Thyroid gland (tissue), 4 donors: ENCODE data around the gene TANGO2. TPM values are rescaled to one million over a fixed set of nuclear protein-coding genes. Genes with fewer than 3 reads are reported as not detected.

Experiments used
- DNase-seq, 2 donors: peaks; one replicate each; pipeline ENCODE4 v3.0.0-alpha.2; 2019
- H3K27ac ChIP-seq, 3 donors: fragments of 200-600 bp; sonication (generic); 1 replicate in 2 of 3; 2 replicates in 1 of 3; pipeline ENCODE4 v1.5.1; 2016 to 2019; ENCODE audit warnings: mild to moderate bottlenecking in 1 of 3, moderate library complexity in 1 of 3
- H3K27me3 ChIP-seq: fragments of 200-600 bp; sonication (generic); one replicate; pipeline ENCODE4 v1.5.1; 2019
- H3K36me3 ChIP-seq, 2 donors: fragments of 200-600 bp; sonication (generic); one replicate each; pipeline ENCODE4 v1.5.1; 2016 to 2019
- H3K4me1 ChIP-seq, 2 donors: fragments of 200-600 bp; sonication (generic); one replicate each; pipeline ENCODE4 v1.5.1; 2017 to 2019
- H3K4me3 ChIP-seq, 3 donors: fragments of 200-600 bp; sonication (generic); replicated peaks in 1 of 3; 1 replicate in 2 of 3; 2 replicates in 1 of 3; pipeline ENCODE4 v1.5.1; 2016; ENCODE audit warnings: mild to moderate bottlenecking in 1 of 3
- H3K9me3 ChIP-seq: fragments of 200-600 bp; sonication (generic); one replicate; pipeline ENCODE4 v1.5.1; 2017
- CTCF ChIP-seq, 6 experiments: fragments of 200-600 bp in 3 of 6; fragments of 450-650 bp in 3 of 6; sonication (generic) in 3 of 6; IDR thresholded peaks; one replicate each; pipeline ENCODE4 v1.5.1; 2016 to 2019; ENCODE audit warnings: antibody characterized with exemption in 6 of 6, mild to moderate bottlenecking in 2 of 6, inconsistent platforms in 1 of 6, moderate library complexity in 1 of 6
- POLR2A ChIP-seq, 2 donors: fragments of 450-650 bp; IDR thresholded peaks; one replicate each; pipeline ENCODE4 v1.6.1; 2017; ENCODE audit warnings: antibody characterized with exemption in 2 of 2, mild to moderate bottlenecking in 2 of 2, moderate library complexity in 1 of 2
- WGBS, 2 donors: methylation state at CpG; one replicate each; pipeline ENCODE4 v1.1.5; 2017; 5-methylcytosine and 5-hydroxymethylcytosine counted together
- intact Hi-C: fragments of 100-400 bp; cut with DNase I; formaldehyde crosslinking; loops from one replicate; pipeline ENCODE4 v1.15.1; 2023
- total RNA-seq, 4 donors: library from RNA; depleted of rRNA; stranded (reverse); fragments of >200 nt; gene quantifications; one replicate each; pipeline ENCODE4 v1.2.3, GENCODE V29; 2016

The TANGO2 gene
- total RNA-seq, 4 donors from 2014 or later: 50.3 to 82.7 (median 65.2) TPM

- Histone ChIP-seq H3K4me3 (no peak overlapping the region), H3K9me3 (no peaks in the 10 kb centered on the region), H3K27me3 (no peaks in the 10 kb centered on the region), H3K27ac (no peak overlapping the region), H3K36me3 (peaks cover 34 to 42% of the 10 kb centered on the region in 2 donors), H3K4me1 (no peaks in the 10 kb centered on the region)
- intact Hi-C loops: no loop called here
- 81 to 96% methylated on average over 6 to 11 of the region's 11 CpGs for WGBS, 2 donors
- no peak for TF ChIP-seq CTCF (IDR thresholded peaks at IDR 0.05)
- no peak for TF ChIP-seq POLR2A (IDR thresholded peaks at IDR 0.05)
- DNase-seq: peak in 1 of 2 donors; percentile 8
These were observed 40.6 kb downstream of the TANGO2 start for GRCh38 chr22:20061481-20061861.

DNA sequence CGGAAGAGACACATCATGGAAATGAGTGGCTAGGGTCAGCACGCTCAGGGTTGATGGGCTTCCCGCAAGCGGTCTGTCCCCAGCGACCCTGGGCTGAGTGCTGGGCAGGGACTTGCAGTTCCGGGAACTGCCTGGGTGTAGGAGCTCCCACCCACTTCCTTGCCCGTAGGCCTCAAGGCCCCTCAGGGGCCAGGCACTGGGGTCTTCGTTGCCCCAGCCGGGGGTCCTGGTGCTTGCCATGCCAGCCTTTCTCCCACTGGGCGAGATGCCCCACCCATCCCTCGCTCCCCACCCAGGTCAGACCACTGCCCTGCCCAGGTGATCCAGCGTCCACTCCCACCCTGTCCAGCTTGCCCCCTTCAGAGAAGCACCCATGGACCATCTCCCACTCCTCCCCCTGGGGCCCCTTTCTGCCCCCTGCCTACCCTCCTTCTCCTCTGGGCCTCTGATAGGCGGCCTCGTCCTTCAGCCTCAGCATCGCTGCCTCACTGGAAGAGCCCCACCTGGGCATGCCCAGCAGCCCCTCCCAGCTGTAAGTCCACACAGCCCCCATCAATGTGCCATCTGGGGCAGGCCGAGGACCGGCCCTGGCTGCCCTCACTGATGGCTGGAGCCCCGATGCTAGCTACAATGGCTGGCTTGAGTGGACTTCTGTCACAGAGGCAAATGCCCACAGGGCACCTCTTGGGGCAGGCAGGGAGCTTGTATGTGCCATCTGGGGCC is 41.3 kb downstream of the TANGO2 start:
- no peak overlapping the region for H3K4me3 ChIP-seq
- H3K4me1 ChIP-seq: no peaks in the 10 kb centered on the region
- no peaks in the 10 kb centered on the region for H3K27me3 ChIP-seq
- no peak for DNase-seq
- peaks cover 29 to 34% of the 10 kb centered on the region in 2 donors for H3K36me3 ChIP-seq
- H3K27ac ChIP-seq: no peak overlapping the region
- WGBS, 2 donors: 94 to 97% methylated on average over 8 to 17 of the region's 18 CpGs
- H3K9me3 ChIP-seq: no peaks in the 10 kb centered on the region
- no peak for TF ChIP-seq POLR2A (IDR thresholded peaks at IDR 0.05)
- TF ChIP-seq CTCF (IDR thresholded peaks at IDR 0.05): no peak
- intact Hi-C loops: no loop called here

- Histone ChIP-seq H3K27ac (no peak overlapping the region), H3K9me3 (no peaks in the 10 kb centered on the region), H3K36me3 (peaks cover 28 to 34% of the 10 kb centered on the region in 2 donors), H3K4me1 (no peaks in the 10 kb centered on the region), H3K27me3 (no peaks in the 10 kb centered on the region), H3K4me3 (no peak overlapping the region)
- TF ChIP-seq POLR2A (IDR thresholded peaks at IDR 0.05): no peak
- no peak for TF ChIP-seq CTCF (IDR thresholded peaks at IDR 0.05)
- intact Hi-C loops: no loop called here
- DNase-seq: no peak
- 83 to 87% methylated on average over 11 of the region's 11 CpGs for WGBS, 2 donors
These were observed 41.8 kb downstream of the TANGO2 start for GRCh38 chr22:20062766-20063083.

DNA sequence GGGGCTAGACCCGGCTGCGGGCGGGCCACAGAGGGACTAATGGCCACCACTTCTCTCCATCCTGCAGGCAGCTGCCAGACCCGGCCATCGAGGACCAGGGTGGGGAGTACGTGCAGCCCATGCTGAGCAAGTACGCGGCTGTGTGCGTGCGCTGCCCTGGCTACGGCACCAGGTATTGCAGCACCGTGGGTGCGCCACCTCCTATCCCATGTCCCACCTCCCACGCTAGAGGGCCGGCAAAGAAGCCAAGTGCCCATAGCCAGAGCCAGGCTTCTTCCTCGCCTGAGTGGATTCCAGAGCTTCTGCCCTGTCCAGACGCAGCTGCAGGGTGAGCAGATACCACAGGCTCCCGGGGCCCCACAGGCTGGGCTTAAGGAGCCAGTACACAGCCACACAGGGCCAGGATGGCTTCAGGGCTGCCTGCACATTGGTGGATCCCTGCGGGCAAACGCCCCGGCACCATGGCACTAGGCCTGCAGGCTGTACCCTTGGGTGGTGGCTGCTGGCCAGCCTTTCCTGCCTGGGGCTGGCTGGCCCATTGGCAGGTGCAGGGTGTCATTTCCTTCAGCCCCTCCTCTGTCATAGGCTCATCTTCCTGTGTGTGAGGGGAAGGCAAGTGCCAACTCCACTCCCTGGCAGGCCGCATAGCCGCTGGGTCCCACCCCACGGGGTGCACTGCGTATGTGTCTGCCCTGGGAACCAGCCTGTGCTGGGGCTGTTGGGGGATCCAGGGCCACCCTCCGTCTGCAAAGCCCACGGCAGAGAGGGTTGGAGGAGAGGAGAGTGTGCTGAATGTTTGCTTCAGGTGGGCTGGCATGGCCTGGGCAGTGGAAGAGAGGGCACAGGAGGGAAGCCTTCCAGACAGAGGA is 42.6 kb downstream of the TANGO2 start:
- intact Hi-C loops: no loop called here
- Histone ChIP-seq H3K27ac (no peak overlapping the region), H3K36me3 (peaks cover 28 to 34% of the 10 kb centered on the region in 2 donors), H3K9me3 (no peaks in the 10 kb centered on the region), H3K27me3 (no peaks in the 10 kb centered on the region), H3K4me3 (no peak overlapping the region), H3K4me1 (no peaks in the 10 kb centered on the region)
- DNase-seq: no peak
- TF ChIP-seq POLR2A (IDR thresholded peaks at IDR 0.05) (no peak), CTCF (IDR thresholded peaks at IDR 0.05) (no peak)
- 92% methylated on average over 18 to 21 of the region's 27 CpGs for WGBS, 2 donors

DNA sequence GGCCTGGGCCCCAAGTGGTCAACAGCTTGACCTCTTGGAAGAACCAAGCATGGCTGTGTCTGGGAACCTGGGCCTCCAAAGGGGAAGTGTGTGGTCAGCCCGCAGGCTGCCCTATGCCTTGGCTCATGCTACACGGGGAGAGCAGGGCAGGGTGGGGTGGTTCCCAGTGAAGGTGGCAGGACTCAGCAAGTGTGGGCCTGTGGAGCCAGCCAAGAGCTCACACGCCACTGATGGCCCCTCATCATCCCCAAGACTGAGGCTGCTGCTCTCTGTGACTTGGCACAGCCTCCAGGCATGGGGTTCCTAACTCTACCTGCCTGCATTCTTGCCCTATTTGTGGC is 43.2 kb downstream of the TANGO2 start:
- H3K9me3 ChIP-seq: no peaks in the 10 kb centered on the region
- H3K27me3 ChIP-seq: no peaks in the 10 kb centered on the region
- intact Hi-C loops: no loop called here
- no peak overlapping the region for H3K4me3 ChIP-seq
- no peak for DNase-seq
- H3K36me3 ChIP-seq: peaks cover 28 to 34% of the 10 kb centered on the region in 2 donors
- no peaks in the 10 kb centered on the region for H3K4me1 ChIP-seq
- TF ChIP-seq CTCF (IDR thresholded peaks at IDR 0.05) (no peak), POLR2A (IDR thresholded peaks at IDR 0.05) (no peak)
- H3K27ac ChIP-seq: no peak overlapping the region
- WGBS, 2 donors: 75% methylated on average over 2 of the region's 3 CpGs; no CpG with 5 or more reads in 1 of the 2 donors
